HG03520 (cell line): Measurements from ENCODE around the gene ITIH4.
A peak's percentile ranks its signal among the peaks of the same experiment; 100 is the strongest.
"Not testable (repeated sequence)": the region's sequence is repeated elsewhere in the genome, so short reads cannot be mapped to it uniquely, and the experiment has no call there.

ENCODE experiments used
- ATAC-seq: cut with Tn5 transposase; IDR thresholded peaks from one replicate; pipeline ENCODE4 v1.9.1; 2021; ENCODE audit warnings: mild to moderate bottlenecking, moderate library complexity; ENCODE audit not compliant: unreplicated experiment

ITIH4 gene

DNA sequence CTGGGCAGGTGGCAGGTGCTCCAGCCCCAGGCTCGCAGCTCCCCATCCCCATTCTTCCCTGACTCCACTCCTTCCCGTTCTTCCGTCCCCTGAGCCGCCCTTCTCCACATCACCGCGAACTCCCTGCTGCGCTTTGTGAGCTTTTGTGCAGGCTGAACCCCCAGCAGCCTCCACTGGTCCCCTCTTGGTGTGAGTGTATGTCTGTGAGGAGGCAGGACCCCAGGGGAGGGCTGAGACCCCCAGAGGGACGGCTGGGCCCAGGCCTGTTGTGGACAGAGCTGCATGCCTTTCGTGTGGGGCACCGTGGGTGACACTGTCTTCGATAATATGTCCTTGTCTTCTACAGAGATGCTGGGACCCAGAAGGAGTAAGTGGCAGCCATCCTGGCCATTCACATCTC, 43.2 kb downstream of the ITIH4 start:
- no peak for ATAC-seq

DNA sequence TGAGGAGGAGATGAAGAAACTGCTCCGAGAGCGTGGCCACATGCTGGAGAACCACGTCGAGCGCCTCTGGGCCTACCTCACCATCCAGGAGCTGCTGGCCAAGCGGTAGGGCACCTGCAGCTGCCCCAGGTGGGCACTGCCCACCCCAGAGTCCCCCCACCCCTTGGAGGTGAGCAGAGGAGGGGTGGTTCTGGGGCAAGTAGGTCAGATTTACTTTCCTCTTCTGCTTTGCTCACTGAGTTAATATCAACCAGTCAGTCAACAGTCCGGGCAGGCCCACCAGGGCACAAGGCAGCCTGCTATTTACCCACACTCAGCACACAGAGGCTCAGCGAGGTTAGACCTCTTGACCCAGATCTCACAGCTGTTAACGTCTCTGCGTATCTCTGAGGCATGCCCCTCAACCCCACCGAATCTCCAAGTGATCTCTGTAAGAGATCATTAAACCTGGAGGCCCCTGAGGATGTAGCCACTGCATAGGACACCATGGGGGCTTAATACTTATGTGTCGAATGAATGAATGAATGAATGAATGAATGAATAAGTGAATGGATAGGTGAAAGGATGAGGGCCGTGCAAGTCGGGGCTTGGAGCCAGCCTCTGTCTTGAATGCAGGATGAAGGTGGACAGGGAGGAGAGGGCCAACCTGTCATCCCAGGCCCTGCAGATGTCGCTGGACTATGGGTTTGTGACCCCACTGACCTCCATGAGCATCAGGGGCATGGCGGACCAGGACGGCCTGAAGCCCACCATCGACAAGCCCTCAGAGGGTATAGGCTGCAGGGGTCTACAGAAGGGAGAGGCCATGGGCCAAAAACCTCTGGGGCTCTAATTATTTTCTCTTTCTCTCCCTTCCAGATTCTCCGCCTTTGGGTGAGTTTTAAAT, 43.9 kb downstream of the ITIH4 start:
- no peak for ATAC-seq

DNA sequence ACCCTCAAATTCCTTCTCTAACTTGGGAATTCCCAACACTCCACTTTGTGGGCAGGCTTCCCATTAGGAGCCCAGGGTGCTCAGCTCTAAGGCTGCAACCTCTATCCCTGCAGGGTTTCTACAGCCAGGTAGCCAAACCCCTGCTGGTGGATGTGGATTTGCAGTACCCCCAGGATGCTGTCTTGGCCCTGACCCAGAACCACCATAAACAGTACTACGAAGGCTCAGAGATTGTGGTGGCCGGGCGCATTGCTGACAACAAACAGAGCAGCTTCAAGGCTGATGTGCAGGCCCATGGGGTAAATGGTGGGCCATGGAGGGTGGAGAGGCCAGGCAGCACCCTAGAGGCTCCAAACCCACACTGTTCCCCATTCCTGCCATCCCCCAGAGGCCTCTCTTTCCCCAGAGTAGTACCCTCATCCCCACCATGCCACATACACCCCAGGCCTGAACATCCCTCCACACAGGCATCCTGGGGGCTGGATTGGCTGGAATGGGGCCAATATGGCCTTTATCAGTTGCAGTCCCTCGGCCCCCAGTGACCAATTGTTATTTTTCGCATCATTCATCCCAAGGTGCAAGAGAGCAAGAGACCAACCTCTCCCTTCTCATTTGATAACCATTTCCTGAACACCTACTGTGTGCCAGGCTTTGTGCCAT, 45.4 kb downstream of the ITIH4 start:
- ATAC-seq, result no peak

DNA sequence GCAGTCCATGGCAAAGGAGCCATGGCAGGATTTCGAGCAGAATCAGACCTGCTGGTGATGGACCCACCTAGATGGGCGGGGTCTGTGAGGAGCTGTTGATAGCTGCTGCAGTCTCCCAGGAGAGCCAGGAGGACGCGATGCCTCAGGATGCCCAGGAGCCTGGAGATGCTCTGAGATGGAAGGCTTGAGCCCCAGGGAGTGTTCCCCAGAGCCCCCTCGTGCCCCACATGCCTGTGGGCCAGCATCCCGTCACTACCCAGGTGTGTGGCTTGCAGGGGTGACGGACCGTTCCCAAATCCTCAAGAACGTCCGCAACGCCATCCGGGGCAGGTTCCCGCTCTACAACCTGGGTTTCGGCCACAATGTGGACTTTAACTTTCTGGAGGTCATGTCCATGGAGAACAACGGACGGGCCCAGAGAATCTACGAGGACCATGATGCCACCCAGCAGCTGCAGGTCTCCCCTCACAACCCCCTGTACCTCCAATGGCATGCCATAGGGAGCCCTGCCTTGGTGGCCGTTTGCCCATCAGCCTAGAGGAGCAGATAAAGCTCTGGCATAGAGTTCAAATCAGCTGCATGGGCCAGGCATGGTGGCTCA, 46.4 kb downstream of the ITIH4 start:
- no peak for ATAC-seq

DNA sequence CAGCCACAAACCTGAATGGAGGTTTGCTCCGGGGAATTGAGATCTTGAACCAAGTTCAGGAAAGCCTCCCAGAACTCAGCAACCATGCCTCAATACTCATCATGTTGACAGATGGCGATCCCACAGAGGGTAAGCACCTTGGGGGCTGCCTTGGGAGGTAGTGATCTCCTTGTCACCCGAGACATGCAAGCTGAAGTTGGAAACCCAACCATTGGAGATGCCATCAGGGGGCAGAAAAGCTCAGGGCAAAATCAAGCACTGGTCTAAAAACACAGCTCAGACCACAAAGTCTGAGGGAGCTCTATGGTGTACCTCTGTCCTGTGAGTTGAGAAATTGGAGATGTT, 47.3 kb downstream of the ITIH4 start:
- no peak for ATAC-seq

DNA sequence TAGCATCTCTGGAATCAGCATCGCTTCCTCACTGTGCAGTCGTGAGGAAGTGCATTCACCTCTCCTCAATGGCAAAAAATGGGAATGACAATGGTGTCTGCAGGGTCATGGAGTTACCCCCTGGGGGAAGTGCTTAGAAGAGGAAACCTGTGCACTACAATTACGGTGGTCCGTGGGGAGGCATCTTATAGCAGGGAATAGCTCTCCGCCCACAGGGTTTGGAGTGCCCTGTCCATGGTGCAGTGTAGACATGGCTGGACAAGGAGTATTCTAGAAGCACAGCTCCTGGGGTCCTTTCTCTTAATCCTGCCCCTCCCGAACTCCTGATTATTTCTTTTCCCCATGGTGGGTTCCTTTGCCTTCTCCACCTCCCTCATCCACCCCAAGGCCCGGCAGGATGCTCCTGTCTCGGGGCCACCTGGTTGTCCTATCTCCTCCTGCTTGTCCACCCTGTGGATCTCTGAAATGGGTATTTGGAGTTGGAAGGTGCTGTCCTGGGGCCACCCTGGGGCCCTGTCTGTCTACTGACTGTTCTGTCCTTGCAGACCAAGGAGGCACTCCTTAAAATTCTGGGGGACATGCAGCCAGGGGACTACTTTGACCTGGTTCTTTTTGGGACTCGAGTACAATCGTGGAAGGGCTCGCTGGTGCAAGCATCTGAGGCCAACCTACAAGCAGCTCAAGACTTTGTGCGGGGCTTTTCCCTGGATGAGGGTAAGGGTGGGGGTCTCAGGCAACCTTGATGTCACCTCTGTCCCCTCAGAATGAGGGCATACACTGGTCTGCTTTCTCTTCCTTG, 47.9 kb downstream of the ITIH4 start:
- ATAC-seq, result no peak

DNA sequence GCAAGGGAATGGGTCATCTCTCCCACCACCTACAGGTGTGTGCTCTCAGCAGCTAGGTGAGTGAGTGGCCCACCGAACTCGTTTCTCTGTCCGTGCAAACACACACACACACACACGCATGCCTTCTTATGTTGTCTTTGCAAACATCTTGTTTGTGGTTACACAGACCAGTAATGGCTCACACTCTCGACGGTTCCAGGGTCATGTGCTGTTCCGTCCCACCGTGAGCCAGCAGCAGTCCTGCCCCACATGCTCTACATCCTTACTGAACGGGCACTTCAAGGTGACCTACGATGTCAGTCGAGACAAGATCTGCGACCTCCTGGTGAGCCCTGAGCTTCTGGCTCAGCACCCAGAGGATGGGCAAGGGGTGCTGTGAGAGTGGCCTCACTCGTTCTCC, 48.7 kb downstream of the ITIH4 start:
- no peak for ATAC-seq

DNA sequence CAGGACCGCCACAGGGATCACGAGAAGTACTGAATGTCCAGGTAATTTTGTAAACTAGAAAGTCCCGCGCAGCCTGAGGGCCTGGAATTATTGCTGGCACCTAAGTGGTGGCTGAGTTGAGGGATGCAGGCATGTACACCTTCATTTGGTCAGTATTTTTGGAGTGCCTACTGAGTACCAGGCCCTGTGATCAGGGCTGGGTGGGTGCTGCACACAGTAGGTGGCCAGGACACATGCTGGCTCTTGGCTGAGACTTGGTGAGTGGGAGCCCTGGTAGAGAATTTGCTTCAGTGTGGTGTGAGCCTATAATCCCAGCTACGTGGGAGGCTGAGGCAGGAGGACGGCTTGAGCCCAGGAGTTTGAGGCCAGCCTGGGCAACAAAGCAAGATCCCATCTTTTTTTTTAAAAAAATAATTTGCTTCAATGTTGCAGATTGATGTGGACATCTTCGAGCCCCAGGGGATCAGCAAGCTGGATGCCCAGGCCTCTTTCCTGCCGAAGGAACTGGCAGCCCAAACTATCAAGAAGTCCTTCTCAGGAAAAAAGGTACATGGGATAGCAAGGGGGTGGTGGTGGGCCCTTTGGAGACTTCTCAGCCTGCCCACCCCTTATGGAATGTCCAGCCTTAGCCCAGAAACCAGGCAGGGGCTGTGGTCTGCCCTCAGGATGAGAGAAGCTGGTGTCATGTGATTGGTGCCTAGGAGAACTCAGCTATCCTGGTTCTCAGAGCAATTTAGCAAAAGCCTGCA, 50.5 kb downstream of the ITIH4 start:
- no peak for ATAC-seq

DNA sequence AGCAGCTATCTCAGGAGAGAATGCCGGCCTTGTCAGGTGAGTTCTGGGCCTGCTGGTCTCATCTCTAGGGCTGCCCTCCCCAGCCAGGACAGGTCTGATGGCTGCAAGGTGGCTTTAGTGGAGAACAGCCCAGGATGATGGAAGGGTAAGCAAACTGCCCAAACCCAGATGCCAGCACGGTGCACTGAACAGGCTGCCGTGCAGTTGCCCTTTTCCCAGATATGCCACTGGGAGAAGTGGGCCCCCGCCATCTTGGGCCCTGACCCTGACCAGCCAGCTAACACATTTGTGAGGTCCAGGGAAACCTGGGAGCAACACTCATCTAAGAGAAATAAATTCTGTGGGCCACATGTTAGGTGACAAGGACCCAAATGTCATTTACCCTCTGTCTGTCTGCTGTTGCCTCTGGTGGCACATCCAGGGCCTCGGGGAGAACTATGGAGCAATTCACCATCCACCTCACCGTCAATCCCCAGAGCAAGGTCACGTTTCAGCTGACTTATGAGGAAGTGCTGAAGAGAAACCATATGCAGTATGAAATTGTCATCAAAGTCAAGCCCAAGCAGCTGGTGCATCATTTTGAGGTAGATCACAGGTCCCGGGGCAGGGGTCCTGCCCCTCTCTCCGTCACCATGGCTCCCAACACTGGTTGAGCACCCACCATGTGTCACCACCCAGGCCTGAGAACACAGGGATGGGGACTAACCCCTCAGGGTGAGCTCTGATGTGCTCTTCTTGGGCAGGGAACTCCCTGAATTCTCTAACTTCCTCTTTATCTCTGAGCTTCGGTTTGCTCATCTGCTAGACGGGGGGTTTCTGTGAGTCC, 51.2 kb downstream of the ITIH4 start:
- peak; percentile 78 for ATAC-seq

DNA sequence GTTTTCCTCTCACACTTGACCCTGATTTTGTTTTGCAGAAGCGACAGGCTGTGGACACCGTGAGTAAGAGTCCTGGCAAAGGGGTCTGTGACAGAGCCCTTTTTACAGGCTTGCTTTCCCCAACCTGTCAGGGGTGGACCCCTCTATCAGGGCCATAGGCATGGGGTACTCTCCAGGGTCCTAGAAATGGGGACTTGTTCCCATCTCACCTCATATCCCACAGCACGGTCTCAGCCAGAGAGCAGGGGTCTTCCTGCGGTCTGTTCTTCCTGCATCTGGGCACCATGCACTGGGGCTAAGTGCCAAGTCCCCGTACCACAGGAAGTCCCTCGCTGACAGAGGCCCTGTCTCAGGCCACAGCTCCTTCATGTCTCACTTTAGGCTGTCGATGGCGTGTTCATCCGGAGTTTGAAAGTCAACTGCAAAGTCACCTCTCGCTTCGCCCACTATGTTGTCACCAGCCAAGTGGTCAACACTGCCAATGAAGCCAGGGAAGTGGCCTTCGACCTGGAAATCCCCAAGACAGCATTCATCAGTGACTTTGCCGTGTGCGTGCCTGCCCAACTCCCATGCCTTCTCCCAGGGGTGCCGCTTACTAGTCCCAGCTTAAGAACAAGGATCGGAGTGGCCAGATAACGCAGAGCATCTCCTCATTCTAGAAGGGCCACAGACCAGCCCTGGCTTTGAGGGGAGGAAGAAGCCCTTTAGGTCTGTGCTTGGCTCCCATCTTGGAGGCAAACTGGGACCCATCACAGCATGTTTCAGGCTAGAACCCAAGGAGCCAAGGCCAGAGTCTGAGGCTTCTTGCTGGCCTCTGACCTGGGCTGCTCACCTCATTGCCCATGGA, 52.3 kb downstream of the ITIH4 start:
- ATAC-seq, result no peak

DNA sequence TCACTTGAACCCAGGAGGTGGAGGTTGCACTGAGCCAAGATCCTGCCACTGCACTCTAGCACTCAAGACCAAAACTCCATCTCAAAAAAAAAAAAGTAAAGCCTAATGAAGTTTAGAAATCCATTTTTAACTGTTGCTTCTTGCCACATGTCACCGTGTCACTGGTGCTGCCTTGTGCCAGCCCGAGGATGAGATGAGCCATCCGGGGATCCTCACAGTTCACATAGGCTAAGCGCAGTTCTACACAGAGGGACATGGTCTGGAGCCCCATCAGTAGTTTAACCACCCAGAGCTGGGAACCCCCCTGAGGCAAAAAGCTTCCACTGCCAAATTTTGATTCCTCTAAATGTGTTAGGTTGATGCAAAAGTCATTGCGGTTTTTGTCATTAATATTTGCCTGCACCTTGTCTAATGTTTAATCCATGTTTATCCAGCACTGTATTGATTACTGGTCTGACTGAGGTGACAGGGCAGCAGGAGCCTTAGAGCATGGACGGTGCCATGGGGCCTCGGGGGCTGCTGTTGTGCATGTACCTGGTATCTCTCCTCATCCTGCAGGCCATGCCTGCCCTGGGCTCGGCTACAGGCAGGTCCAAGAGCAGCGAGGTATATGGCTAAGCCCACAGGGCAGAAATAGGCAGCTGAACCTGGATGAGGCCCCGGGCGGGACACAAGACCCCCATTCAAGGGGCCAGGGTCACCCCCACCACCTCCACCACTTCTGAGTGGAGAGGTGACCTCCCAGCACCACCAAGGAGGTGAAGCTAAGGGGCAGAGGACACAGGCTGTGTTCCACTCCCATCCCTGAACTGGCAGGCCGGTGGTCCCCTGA, 53.1 kb downstream of the ITIH4 start, which contains the start of gene ITIH1:
Gene ITIH1, plus strand, starts transcription at position 473 of the 832 bp plus-strand sequence. Its CDS starts 17 bp downstream, at position 490.
- ATAC-seq, result no peak

DNA sequence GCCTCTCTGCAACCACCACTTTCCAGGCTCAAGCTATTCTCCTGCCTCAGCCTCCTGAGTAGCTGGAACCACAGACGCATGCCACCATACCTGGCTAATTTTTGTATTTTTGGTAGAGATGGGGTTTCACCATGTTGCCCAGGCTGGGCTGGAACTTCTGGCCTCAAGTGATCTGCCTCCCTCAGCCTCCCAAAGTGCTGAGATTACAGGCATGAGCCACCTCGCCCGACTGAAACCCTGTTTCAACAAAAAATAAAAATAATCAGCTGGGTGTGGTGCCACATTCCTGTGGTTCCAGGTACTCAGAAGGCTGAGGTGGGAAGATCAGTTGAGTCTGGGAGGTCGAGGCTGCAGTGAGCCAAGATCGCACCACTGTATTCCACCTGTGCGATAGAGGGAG, 54.0 kb downstream of the ITIH4 start:
- ATAC-seq, result not testable (repeated sequence)

DNA sequence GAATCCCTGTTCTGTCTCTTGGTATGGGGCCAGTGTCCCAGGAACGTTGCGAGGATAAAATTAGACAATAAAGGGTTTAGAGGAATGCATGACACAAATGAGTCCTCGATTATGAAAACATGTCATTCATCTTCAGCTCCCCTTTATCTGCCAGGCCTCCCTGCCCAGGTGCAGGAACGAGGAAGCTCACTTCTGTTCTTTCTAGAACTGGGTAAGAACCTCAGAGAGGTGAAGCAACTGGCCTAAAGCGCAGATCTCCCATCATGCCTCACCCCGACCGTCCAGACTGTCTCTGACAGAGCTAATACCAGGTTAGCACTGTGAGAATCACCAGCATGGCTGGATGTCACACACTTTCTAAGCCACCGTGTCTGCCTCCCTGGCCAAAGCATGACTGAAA, 54.6 kb downstream of the ITIH4 start:
- ATAC-seq, result no peak

DNA sequence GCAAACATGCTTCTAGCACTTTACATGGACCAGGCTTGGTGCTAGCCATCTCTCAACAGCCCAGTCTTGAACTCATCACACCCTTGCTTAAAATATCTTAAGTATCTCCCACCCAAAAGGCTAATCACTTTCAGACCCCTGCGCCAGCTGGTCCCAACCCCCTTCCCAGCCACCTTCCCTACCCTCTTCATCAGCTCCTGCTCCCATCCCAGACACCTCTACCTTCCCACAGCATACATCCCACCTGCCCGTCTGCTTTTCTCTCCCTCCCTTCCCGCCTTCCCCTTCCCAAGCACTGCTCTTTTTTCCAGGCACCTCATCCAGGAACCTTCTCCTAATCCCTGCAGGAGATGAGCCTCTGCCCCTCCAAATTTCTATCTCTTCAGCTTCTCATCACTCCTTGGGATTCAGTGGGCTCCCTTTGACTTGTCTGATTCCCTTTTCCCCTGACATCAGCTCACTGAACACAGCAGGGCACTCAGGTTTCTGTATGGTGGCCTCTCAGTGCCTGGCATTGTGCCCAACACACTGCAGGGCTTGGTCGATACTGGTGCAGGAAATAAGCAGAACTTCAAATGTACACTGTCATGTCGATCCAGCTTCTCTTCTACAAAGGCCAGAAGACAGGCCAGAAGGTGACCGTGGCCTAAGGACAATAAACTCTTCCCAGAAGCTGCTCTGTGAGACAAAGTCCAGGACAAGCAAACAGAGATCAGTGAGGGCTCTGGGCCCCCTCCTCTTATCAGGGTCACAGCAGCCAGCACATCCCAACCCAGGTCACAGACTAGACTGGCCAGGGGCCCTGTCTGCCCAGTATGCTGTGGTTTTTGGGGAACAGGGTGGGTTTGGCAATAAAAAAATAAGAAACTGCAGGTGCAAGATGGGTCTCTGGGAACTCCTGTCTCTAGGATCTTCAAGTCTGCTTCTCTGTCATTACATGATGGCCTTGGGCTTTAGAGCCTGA, 55.3 kb downstream of the ITIH4 start:
- ATAC-seq, result no peak

DNA sequence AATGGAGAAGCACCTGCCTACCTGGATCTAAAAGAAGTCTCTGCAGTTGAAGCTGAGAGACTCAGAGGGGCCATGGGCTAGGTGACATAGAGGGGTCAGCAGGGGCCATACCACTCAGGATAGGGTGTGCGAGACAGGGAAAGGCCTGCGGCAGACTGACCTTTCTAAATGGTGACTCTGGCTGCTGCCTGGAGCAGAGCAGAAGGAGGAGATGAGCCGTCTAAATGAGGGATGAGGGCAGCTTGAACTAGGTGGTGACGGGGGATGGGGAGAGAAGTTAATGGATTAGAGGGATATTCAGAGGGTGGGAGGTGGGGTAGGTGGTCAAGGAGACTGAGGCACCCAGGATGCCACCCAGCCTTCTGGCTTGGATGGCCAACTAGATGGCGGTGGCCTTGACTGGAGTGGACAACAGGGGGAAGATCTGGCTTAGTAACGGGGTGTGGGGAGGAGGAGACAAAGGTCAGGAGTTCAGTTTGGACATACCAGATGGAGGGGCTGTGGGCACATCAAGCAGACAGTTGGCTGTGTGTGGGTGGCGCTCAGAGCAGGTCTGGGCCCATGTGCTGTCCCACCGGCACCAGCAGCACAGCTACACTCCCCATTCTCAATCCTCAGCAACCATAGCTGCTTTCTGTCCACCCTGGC, 56.3 kb downstream of the ITIH4 start:
- no peak for ATAC-seq
